ENCODE measurements around the gene SH2D1A.

GRCh38 chrX:124335598-124335997 is 10.8 kb upstream of the SH2D1A start:
- no peak for TF ChIP-seq TAF1 (IDR thresholded peaks at IDR 0.05; ENCODE audit: borderline replicate concordance, low read depth, low read length)
- TF ChIP-seq POLR2A (IDR thresholded peaks at IDR 0.05; ENCODE audit: low read depth, low read length): no peak

Data from GM12892 (cell line).